CD4-positive, alpha-beta memory T cell (primary cell): ENCODE data around the gene DIP2C. TPM values are rescaled to one million over a fixed set of nuclear protein-coding genes. Genes with fewer than 3 reads are reported as not detected.

Experiments
- CTCF ChIA-PET: fragments of 350-600 bp; sonication (Branson Sonifier 250); formaldehyde crosslinking; loops from one replicate; lab custom pipeline; 2021; ENCODE audit warnings: inconsistent platforms; ENCODE audit not compliant: partially characterized antibody; lab: Charles Lee
- POLR2A ChIA-PET: fragments of 350-600 bp; sonication (Branson Sonifier 250); formaldehyde crosslinking; loops from one replicate; lab custom pipeline; 2021; ENCODE audit not compliant: partially characterized antibody; lab: Charles Lee
- DNase-seq, 5 donors: peaks; one replicate each; pipeline versions ENCODE4 v3.0.0 to v3.0.0-alpha.2; 2020 to 2022; ENCODE audit warnings: mixed read lengths in 1 of 5
- H3K27ac ChIP-seq: one replicate; pipeline ENCODE4 v1.7.0; 2013; ENCODE audit warnings: low read depth, low read length
- H3K27me3 ChIP-seq: 2 replicates; pipeline ENCODE4 v1.7.0; 2013; ENCODE audit warnings: mild to moderate bottlenecking, low read length, moderate library complexity; ENCODE audit not compliant: insufficient read depth
- H3K36me3 ChIP-seq: 2 replicates; pipeline ENCODE4 v1.7.0; 2013; ENCODE audit warnings: mild to moderate bottlenecking, low read length, moderate library complexity; ENCODE audit not compliant: insufficient read depth
- H3K4me1 ChIP-seq: 2 replicates; pipeline ENCODE4 v1.7.0; 2013; ENCODE audit warnings: mild to moderate bottlenecking, low read length, moderate library complexity; ENCODE audit not compliant: insufficient read depth
- H3K4me3 ChIP-seq, 2 donors: one replicate each; pipeline ENCODE4 v1.7.0; 2013; ENCODE audit warnings: low read length in 2 of 2, mild to moderate bottlenecking in 1 of 2
- H3K9me3 ChIP-seq, 2 donors: one replicate each; pipeline ENCODE4 v1.7.0; 2013; ENCODE audit warnings: low read length in 2 of 2, control low read depth in 1 of 2; ENCODE audit not compliant: control insufficient read depth in 1 of 2
- H3K27ac Mint-ChIP-seq, 7 donors: one replicate each; pipeline ENCODE4 v1.8.0; 2020 to 2021; ENCODE audit warnings: mixed read lengths in 7 of 7, mild to moderate bottlenecking in 6 of 7, inconsistent platforms in 3 of 7, moderate library complexity in 3 of 7
- H3K27me3 Mint-ChIP-seq, 2 donors: one replicate each; pipeline ENCODE4 v1.8.0; 2020 to 2021; ENCODE audit warnings: mixed read lengths in 2 of 2
- H3K36me3 Mint-ChIP-seq, 2 donors: one replicate each; pipeline ENCODE4 v1.8.0; 2020 to 2021; ENCODE audit warnings: mixed read lengths in 2 of 2, inconsistent platforms in 1 of 2, mild to moderate bottlenecking in 1 of 2
- H3K4me1 Mint-ChIP-seq, 4 donors: one replicate each; pipeline ENCODE4 v1.8.0; 2020 to 2021; ENCODE audit warnings: mixed read lengths in 4 of 4, mild to moderate bottlenecking in 1 of 4
- H3K4me3 Mint-ChIP-seq, 8 donors: one replicate each; pipeline ENCODE4 v1.8.0; 2020 to 2021; ENCODE audit warnings: mixed read lengths in 8 of 8, mild to moderate bottlenecking in 7 of 8, moderate library complexity in 6 of 8, inconsistent platforms in 3 of 8
- H3K9me3 Mint-ChIP-seq, 8 donors: one replicate each; pipeline ENCODE4 v1.8.0; 2020 to 2021; ENCODE audit warnings: mixed read lengths in 8 of 8, mild to moderate bottlenecking in 5 of 8, inconsistent platforms in 3 of 8, moderate library complexity in 1 of 8
- intact Hi-C: fragments of 100-400 bp; cut with micrococcal nuclease; formaldehyde crosslinking; loops from one replicate; pipeline ENCODE4 v1.15.1; 2023
- polyA plus RNA-seq, 2 donors: library from polyadenylated mRNA; unstranded; fragments of 300-500 nt; fragmentation: Illumina TruSeq; gene quantifications; one replicate each; pipeline ENCODE4 v1.2.3, GENCODE V29; 2021
- total RNA-seq, 2 experiments: library from RNA; stranded (reverse); gene quantifications; one replicate each; pipeline ENCODE4 v1.2.3, GENCODE V29; 2021

Gene DIP2C
- total and polyA plus RNA-seq, 4 experiments from 2014 or later, result 1.1 to 6.0 (median 3.9) TPM

DNA sequence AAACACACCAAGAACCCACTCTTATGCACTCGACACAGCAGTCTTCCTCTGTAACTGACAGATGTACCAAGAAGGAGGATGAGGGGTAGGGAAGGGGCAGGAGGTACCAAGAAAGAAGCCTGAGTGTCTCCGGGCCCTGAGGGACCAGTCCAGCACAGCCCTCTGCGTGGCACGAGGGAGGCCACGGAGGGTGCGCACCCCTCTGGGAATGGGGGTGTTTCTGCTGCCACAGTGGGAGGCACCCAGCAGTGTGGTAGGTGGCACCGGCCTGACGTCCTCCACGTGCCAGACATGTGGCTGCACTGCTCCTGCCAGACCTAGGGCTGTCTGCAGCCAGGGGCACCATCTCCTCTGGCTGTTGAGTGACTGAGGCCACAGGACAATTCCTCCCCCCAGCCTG, 399.9 kb downstream of the DIP2C start:
- Histone ChIP-seq H3K27ac (no peak overlapping the region), H3K9me3 (no peaks in the 10 kb centered on the region), H3K4me1 (no peaks in the 10 kb centered on the region), H3K4me3 (no peak overlapping the region), H3K36me3 (no peaks in the 10 kb centered on the region), H3K27me3 (no peaks in the 10 kb centered on the region)
- H3K9me3 Mint-ChIP-seq, result peaks cover 0 to 2% (median 0%) of the 10 kb centered on the region in 8 donors
- ChIA-PET CTCF (no interaction called here), POLR2A (no interaction called here)
- peak overlapping the region in 2 of 7 donors; percentile 35 to 36 for H3K27ac Mint-ChIP-seq
- no peaks in the 10 kb centered on the region for H3K27me3 Mint-ChIP-seq
- DNase-seq, result no peak
- H3K4me3 Mint-ChIP-seq, result no peak overlapping the region
- intact Hi-C loops, result no loop called here
- H3K36me3 Mint-ChIP-seq, result peaks cover 27 to 46% of the 10 kb centered on the region in 2 donors
- H3K4me1 Mint-ChIP-seq, result peaks cover 0 to 5% (median 0%) of the 10 kb centered on the region in 4 donors

DNA sequence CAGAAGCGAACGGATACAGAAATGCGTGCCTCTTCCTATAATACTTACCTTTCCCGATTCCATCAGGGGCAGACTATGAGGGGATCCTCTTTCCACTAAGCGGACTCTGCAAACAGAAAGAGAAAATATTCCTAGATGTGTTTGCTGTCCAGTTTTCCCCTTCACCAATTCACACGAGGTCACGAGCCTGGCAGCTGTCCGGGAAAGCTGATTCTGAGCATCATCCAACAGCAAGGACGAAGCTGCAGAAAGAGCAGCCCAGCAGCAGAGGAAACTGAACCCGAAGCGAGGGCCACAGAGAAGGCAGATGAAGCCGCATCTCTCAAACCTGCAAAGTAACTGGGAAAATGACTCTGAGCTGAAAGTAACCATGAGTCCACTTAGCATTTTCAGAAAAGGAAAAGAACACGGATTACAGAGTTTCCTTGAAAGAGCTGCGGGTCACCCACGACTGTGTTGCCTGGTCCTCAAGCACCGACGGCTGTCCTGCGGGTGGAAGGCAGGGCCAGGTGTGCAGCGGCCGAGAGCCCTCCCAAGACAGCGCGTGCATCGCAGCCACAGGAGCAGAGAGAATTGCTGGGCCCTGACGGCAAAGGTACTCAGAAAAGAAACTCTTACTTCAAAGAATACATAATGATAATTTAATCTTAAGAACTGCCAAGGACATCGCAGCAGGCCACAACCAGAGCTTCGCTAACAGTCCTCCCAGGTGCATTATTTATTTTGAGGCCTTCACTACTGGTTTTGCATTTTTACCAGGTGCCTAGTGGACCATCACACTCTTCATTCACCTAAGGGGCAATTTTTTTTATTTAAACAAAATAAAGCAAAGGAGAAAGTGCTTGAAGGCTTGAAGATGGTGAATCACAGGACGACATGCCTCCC, 400.9 kb downstream of the DIP2C start:
- ChIA-PET POLR2A (no interaction called here), CTCF (no interaction called here)
- no peaks in the 10 kb centered on the region for H3K36me3 ChIP-seq
- intact Hi-C loops, result no loop called here
- DNase-seq, result no peak
- Mint-ChIP-seq H3K27ac (no peak overlapping the region), H3K36me3 (peaks cover 31 to 50% of the 10 kb centered on the region in 2 donors), H3K27me3 (no peaks in the 10 kb centered on the region), H3K4me3 (no peak overlapping the region), H3K4me1 (peaks cover 7 to 12% (median 10%) of the 10 kb centered on the region in 4 donors), H3K9me3 (peaks cover 0 to 2% (median 0%) of the 10 kb centered on the region in 8 donors)
- no peak overlapping the region for H3K27ac ChIP-seq
- H3K27me3 ChIP-seq, result no peaks in the 10 kb centered on the region
- peaks cover 9% of the 10 kb centered on the region for H3K4me1 ChIP-seq
- no peaks in the 10 kb centered on the region for H3K9me3 ChIP-seq
- no peak overlapping the region for H3K4me3 ChIP-seq

DNA sequence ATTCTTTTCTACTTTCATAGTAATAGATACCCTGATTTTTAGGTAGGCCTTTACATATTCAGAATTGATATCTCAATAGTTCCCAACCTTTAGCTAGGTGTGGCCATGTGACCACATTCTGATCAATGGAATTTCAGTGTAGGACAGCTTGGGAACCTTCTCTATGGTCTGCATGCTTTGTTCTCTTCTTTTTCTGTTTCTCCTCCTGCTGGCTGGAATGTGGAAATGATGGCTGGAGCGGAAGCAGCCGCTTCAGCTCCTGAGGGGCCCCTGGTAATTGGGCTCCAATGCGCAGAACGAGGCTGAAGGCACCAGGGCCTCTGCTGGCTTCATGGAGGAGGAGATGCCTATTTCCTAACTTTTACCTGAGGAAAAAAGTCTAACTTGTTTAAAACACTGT, 401.7 kb downstream of the DIP2C start:
- H3K27me3 ChIP-seq, result no peaks in the 10 kb centered on the region
- Mint-ChIP-seq H3K4me1 (peaks cover 9 to 13% (median 12%) of the 10 kb centered on the region in 4 donors), H3K27me3 (no peaks in the 10 kb centered on the region), H3K36me3 (peaks cover 36 to 52% of the 10 kb centered on the region in 2 donors), H3K9me3 (peaks cover 0 to 2% (median 0%) of the 10 kb centered on the region in 8 donors), H3K27ac (no peak overlapping the region), H3K4me3 (no peak overlapping the region)
- H3K9me3 ChIP-seq, result no peaks in the 10 kb centered on the region
- peaks cover 9% of the 10 kb centered on the region for H3K4me1 ChIP-seq
- no peak for DNase-seq
- intact Hi-C loops, result no loop called here
- POLR2A ChIA-PET, result no interaction called here
- H3K4me3 ChIP-seq, result no peak overlapping the region
- H3K27ac ChIP-seq, result no peak overlapping the region
- H3K36me3 ChIP-seq, result no peaks in the 10 kb centered on the region
- CTCF ChIA-PET, result no interaction called here

DNA sequence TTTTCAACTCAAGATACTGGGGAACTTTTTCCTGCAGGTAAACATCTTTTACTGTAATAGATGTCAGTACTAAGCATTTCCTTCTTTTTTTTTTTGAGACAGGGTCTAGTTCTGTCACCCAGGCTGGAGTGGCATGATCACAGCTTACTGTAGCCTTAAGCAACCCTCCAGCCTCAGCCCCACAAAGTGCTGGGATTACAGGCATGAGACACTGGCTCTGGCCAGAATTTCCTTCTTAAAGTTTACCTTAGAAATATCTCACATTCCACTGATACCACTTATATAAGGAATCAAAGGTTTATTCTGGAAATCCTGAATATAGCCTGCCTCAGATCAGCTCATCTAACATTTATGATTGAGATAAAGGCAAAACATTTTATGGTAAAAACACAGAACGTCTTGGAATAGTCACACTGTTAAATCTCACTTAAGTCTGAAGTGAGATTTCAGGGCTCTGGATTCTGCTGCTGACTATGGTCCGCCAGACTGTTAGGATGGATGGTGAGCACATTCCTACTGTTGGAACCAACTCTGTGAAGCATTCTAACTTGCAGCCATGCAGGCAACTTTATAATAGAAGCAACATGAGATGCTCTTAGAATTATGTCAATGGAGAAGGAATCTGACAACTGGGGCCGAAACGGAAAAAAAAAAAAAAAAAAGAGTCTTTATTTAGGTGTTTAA, 402.3 kb downstream of the DIP2C start:
- peaks cover 36 to 52% of the 10 kb centered on the region in 2 donors for H3K36me3 Mint-ChIP-seq
- ChIA-PET POLR2A (no interaction called here), CTCF (interaction anchor here (0.8 to 1.3 kb wide), 2 partner anchors 10 to 223 kb away, joined by 3 to 4 read pairs; no protein-coding TSS in a partner anchor)
- Histone ChIP-seq H3K4me3 (no peak overlapping the region), H3K9me3 (no peaks in the 10 kb centered on the region), H3K36me3 (no peaks in the 10 kb centered on the region), H3K4me1 (peaks cover 9% of the 10 kb centered on the region), H3K27ac (no peak overlapping the region), H3K27me3 (no peaks in the 10 kb centered on the region)
- no peak overlapping the region for H3K27ac Mint-ChIP-seq
- intact Hi-C loops, result no loop called here
- no peak for DNase-seq
- H3K4me3 Mint-ChIP-seq, result no peak overlapping the region
- peaks cover 9 to 13% (median 12%) of the 10 kb centered on the region in 4 donors for H3K4me1 Mint-ChIP-seq
- H3K27me3 Mint-ChIP-seq, result no peaks in the 10 kb centered on the region
- peaks cover 0 to 2% (median 0%) of the 10 kb centered on the region in 8 donors for H3K9me3 Mint-ChIP-seq

DNA sequence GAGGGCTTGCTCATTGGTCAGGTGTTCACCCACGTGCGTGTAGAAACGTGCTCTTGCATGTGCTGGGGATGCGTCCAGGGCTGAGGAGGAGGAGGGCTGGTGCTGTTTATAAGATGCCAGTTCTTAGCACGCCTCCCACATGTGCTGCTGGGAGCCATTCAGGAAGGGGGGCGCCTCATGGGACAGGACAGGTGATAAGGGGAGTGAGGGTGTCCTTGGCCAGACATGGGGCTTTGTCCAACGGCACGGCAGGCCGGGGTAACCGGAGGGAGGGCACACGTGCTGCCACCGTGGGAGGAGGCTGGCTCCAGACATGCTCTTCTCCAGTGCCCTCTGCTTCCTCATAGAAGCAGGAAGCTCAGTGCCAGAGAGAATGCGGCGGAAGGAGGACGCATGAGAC, 404.3 kb downstream of the DIP2C start:
- Histone ChIP-seq H3K4me3 (no peak overlapping the region), H3K27me3 (no peaks in the 10 kb centered on the region), H3K36me3 (no peaks in the 10 kb centered on the region), H3K27ac (no peak overlapping the region), H3K9me3 (no peaks in the 10 kb centered on the region), H3K4me1 (peaks cover 9% of the 10 kb centered on the region)
- no peaks in the 10 kb centered on the region for H3K27me3 Mint-ChIP-seq
- no peak overlapping the region for H3K4me3 Mint-ChIP-seq
- no peak overlapping the region for H3K27ac Mint-ChIP-seq
- no peaks in the 10 kb centered on the region for H3K9me3 Mint-ChIP-seq
- intact Hi-C loops, result no loop called here
- no peak for DNase-seq
- CTCF ChIA-PET, result no interaction called here
- POLR2A ChIA-PET, result no interaction called here
- H3K36me3 Mint-ChIP-seq, result peaks cover 42 to 57% of the 10 kb centered on the region in 2 donors
- peaks cover 9 to 13% (median 12%) of the 10 kb centered on the region in 4 donors for H3K4me1 Mint-ChIP-seq

DNA sequence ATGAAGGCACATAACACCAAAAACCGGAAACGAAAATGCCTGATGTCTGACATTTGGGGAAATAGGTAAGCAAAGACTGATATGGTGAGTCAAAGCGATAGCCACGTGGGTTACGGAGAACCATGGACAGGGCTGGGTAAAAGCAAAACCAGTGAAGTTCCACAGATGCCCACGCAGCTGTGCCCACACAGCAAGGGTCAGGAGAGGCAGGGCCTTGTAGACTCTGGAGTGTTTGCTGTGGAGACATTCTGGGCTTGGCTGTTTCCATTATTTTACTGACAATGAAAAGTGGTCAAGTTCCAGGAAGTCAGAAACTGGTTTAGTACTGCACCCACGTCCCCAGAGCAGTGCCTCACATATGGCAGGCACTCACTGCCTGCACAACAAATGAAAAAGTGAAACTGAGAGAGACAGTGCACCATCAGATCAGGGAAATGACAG, 405.5 kb downstream of the DIP2C start:
- intact Hi-C loops, result no loop called here
- Histone ChIP-seq H3K36me3 (no peaks in the 10 kb centered on the region), H3K4me1 (peaks cover 9% of the 10 kb centered on the region), H3K9me3 (no peaks in the 10 kb centered on the region), H3K4me3 (no peak overlapping the region), H3K27ac (no peak overlapping the region), H3K27me3 (no peaks in the 10 kb centered on the region)
- POLR2A ChIA-PET, result no interaction called here
- CTCF ChIA-PET, result interaction anchor here (0.8 kb wide), 1 partner anchor 33 kb away, joined by 3 read pairs; no protein-coding TSS in a partner anchor
- peak in 2 of 5 donors; percentile 1 to 5 for DNase-seq
- Mint-ChIP-seq H3K36me3 (peaks cover 42 to 58% of the 10 kb centered on the region in 2 donors), H3K27me3 (no peaks in the 10 kb centered on the region), H3K4me1 (peaks cover 9 to 13% (median 12%) of the 10 kb centered on the region in 4 donors), H3K4me3 (peak overlapping the region in 7 of 8 donors; percentile 40 to 78 (median 55)), H3K9me3 (no peaks in the 10 kb centered on the region), H3K27ac (peak overlapping the region in 4 of 7 donors; percentile 13 to 83 (median 67))

DNA sequence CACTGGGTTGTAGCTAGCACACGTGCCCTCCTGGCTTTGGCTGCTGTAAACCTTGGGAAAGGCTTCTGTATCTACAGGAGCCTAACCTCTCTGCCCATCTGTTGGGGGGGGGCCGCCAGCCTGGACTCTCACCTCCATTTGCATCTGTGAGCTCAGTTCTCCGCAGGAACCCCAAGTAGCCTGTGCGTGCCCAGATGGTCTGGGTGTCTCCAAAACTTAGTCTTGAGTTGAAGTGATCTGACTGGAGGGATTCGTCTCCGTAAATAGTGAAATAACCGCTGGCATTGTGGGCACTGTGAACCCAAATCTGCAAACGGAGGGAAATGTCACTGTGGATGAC, 406.4 kb downstream of the DIP2C start:
- POLR2A ChIA-PET, result no interaction called here
- Mint-ChIP-seq H3K27ac (no peak overlapping the region), H3K36me3 (peaks cover 42 to 55% of the 10 kb centered on the region in 2 donors), H3K4me3 (no peak overlapping the region), H3K9me3 (no peaks in the 10 kb centered on the region), H3K27me3 (no peaks in the 10 kb centered on the region), H3K4me1 (peaks cover 9 to 13% (median 12%) of the 10 kb centered on the region in 4 donors)
- H3K36me3 ChIP-seq, result no peaks in the 10 kb centered on the region
- H3K27ac ChIP-seq, result no peak overlapping the region
- intact Hi-C loops, result no loop called here
- no peaks in the 10 kb centered on the region for H3K27me3 ChIP-seq
- DNase-seq, result no peak
- no peak overlapping the region for H3K4me3 ChIP-seq
- H3K9me3 ChIP-seq, result no peaks in the 10 kb centered on the region
- peaks cover 9% of the 10 kb centered on the region for H3K4me1 ChIP-seq
- CTCF ChIA-PET, result no interaction called here
